Stomach (tissue), 9 donors: ENCODE results near the gene CENPA. TPM values are rescaled to one million over a fixed set of nuclear protein-coding genes. Genes with fewer than 3 reads are reported as not detected.

Source experiments
- DNase-seq, 2 donors: peaks; one replicate each; pipeline versions ENCODE4 v3.0.0 to v3.0.0-alpha.2; 2013 to 2019
- H3K27ac ChIP-seq, 5 donors: fragments of 200-600 bp in 4 of 5; sonication (generic) in 4 of 5; one replicate each; pipeline ENCODE4 v1.5.1; 2013 to 2019; ENCODE audit warnings: mild to moderate bottlenecking in 1 of 5, moderate library complexity in 1 of 5
- H3K27me3 ChIP-seq, 3 donors: fragments of 200-600 bp; sonication (generic); one replicate each; pipeline ENCODE4 v1.5.1; 2017 to 2019; ENCODE audit warnings: mixed run types in 1 of 3
- H3K36me3 ChIP-seq, 4 donors: fragments of 200-600 bp; sonication (generic); 1 replicate in 3 of 4; 2 replicates in 1 of 4; pipeline ENCODE4 v1.5.1; 2016 to 2019
- H3K4me1 ChIP-seq, 4 donors: fragments of 200-600 bp; sonication (generic); one replicate each; pipeline ENCODE4 v1.5.1; 2016 to 2019
- H3K4me3 ChIP-seq, 4 donors: fragments of 200-600 bp; sonication (generic) in 3 of 4; one replicate each; pipeline ENCODE4 v1.5.1; 2016 to 2019; ENCODE audit warnings: mild to moderate bottlenecking in 1 of 4
- H3K9me3 ChIP-seq, 4 donors: fragments of 200-600 bp; sonication (generic); one replicate each; pipeline ENCODE4 v1.5.1; 2016 to 2019
- CTCF ChIP-seq, 7 experiments: fragments of 450-650 bp in 4 of 7; fragments of 200-600 bp in 3 of 7; sonication (generic) in 3 of 7; IDR thresholded peaks; one replicate each; pipeline ENCODE4 v1.5.1; 2016 to 2019; ENCODE audit warnings: antibody characterized with exemption in 7 of 7, control low read depth in 2 of 7, mild to moderate bottlenecking in 1 of 7
- EP300 ChIP-seq: sonication (generic); formaldehyde crosslinking; IDR thresholded peaks from one replicate; pipeline ENCODE4 v1.6.1; 2017; ENCODE audit warnings: antibody characterized with exemption
- POLR2A ChIP-seq, 4 donors: fragments of 450-650 bp; IDR thresholded peaks; one replicate each; pipeline ENCODE4 v1.6.1; 2016; ENCODE audit warnings: antibody characterized with exemption in 4 of 4, control low read depth in 2 of 4, mild to moderate bottlenecking in 1 of 4, moderate library complexity in 1 of 4
- POLR2AphosphoS5 ChIP-seq, 3 donors: sonication (generic); formaldehyde crosslinking; IDR thresholded peaks; one replicate each; pipeline ENCODE4 v1.6.1; 2016; ENCODE audit warnings: antibody characterized with exemption in 3 of 3
- WGBS, 5 donors: extraction: QIAGEN DNeasy Blood & Tissue Kit in 3 of 5; methylation state at CpG; one replicate each; pipeline versions ENCODE4 v1.1.5 to v1.1.7; 2013 to 2018; 5-methylcytosine and 5-hydroxymethylcytosine counted together
- intact Hi-C: fragments of 100-400 bp; cut with DNase I; formaldehyde crosslinking; loops from one replicate; pipeline ENCODE4 v1.15.1; 2023; ENCODE audit warnings: low total_unique reads
- polyA plus RNA-seq, 3 donors: library from polyadenylated mRNA; stranded (reverse); fragments of 200-250 nt; gene quantifications; one replicate each; pipeline ENCODE4 v1.2.3, GENCODE V29; 2013
- total RNA-seq, 5 donors: library from RNA; depleted of rRNA; stranded (reverse); fragments of >200 nt; gene quantifications; one replicate each; pipeline versions ENCODE4 v1.1.0 to v1.2.3, GENCODE V29; 2014 to 2016
- donor health status: healthy with polysubstance abuse.
- donor health status: Bipolar disorder and iron deficiency.
- donor health status: healthy.

CENPA gene
- total and polyA plus RNA-seq, 8 donors = 2.0 to 4.0 (median 2.7) TPM; not detected in 4

GRCh38 chr2:26818255-26818654 lies 32.4 kb downstream of the CENPA start:
- 66 to 81% (median 77%) methylated on average over 5 of the region's 5 CpGs for WGBS, 5 donors
- no peak for DNase-seq
- Histone ChIP-seq H3K27ac (no peak overlapping the region), H3K27me3 (peaks cover 0 to 59% (median 0%) of the 10 kb centered on the region in 3 donors), H3K9me3 (no peaks in the 10 kb centered on the region), H3K4me1 (no peaks in the 10 kb centered on the region), H3K36me3 (no peaks in the 10 kb centered on the region), H3K4me3 (no peak overlapping the region)
- TF ChIP-seq POLR2A (IDR thresholded peaks at IDR 0.05) (no peak), CTCF (IDR thresholded peaks at IDR 0.05) (no peak), POLR2AphosphoS5 (IDR thresholded peaks at IDR 0.05) (no peak), EP300 (no peak)
- intact Hi-C loops = no loop called here

GRCh38 chr2:26818972-26819371 lies 33.1 kb downstream of the CENPA start:
- no peak for TF ChIP-seq CTCF (IDR thresholded peaks at IDR 0.05)
- Histone ChIP-seq H3K9me3 (no peaks in the 10 kb centered on the region), H3K4me1 (no peaks in the 10 kb centered on the region), H3K27me3 (peaks cover 0 to 57% (median 0%) of the 10 kb centered on the region in 3 donors), H3K27ac (no peak overlapping the region), H3K36me3 (no peaks in the 10 kb centered on the region), H3K4me3 (no peak overlapping the region)
- WGBS, 5 donors = 70 to 78% (median 72%) methylated on average over 6 of the region's 6 CpGs
- DNase-seq = no peak
- intact Hi-C loops = no loop called here

GRCh38 chr2:26820932-26821331 lies 35.1 kb downstream of the CENPA start:
- TF ChIP-seq POLR2AphosphoS5 (IDR thresholded peaks at IDR 0.05) = no peak
- no peak for TF ChIP-seq POLR2A (IDR thresholded peaks at IDR 0.05)
- no peak for TF ChIP-seq EP300
- TF ChIP-seq CTCF (IDR thresholded peaks at IDR 0.05) = no peak
- H3K4me1 ChIP-seq = no peaks in the 10 kb centered on the region
- intact Hi-C loops = no loop called here
- H3K36me3 ChIP-seq = no peaks in the 10 kb centered on the region
- WGBS, 5 donors = 78 to 86% (median 83%) methylated on average over 7 of the region's 7 CpGs
- peaks cover 0 to 42% (median 0%) of the 10 kb centered on the region in 3 donors for H3K27me3 ChIP-seq
- no peak for DNase-seq
- H3K27ac ChIP-seq = no peak overlapping the region
- no peaks in the 10 kb centered on the region for H3K9me3 ChIP-seq
- no peak overlapping the region for H3K4me3 ChIP-seq

GRCh38 chr2:26822877-26823276 lies 37.0 kb downstream of the CENPA start:
- no peak overlapping the region for H3K4me3 ChIP-seq
- H3K9me3 ChIP-seq = no peaks in the 10 kb centered on the region
- no peaks in the 10 kb centered on the region for H3K36me3 ChIP-seq
- TF ChIP-seq EP300 = no peak
- TF ChIP-seq POLR2A (IDR thresholded peaks at IDR 0.05) = no peak
- no peak for TF ChIP-seq CTCF (IDR thresholded peaks at IDR 0.05)
- no peak for TF ChIP-seq POLR2AphosphoS5 (IDR thresholded peaks at IDR 0.05)
- no peaks in the 10 kb centered on the region for H3K4me1 ChIP-seq
- H3K27me3 ChIP-seq = peaks cover 0 to 34% (median 0%) of the 10 kb centered on the region in 3 donors
- 82 to 91% (median 87%) methylated on average over 6 of the region's 6 CpGs for WGBS, 5 donors
- intact Hi-C loops = no loop called here
- H3K27ac ChIP-seq = no peak overlapping the region
- no peak for DNase-seq
